ENCODE measurements around the gene ADISSP. TPM values are rescaled to one million over a fixed set of nuclear protein-coding genes. Genes with fewer than 3 reads are reported as not detected.

Gene ADISSP
- total and polyA plus RNA-seq, 2 donors (not counting 1 experiment from before 2014, with no cell fraction given) = 18.4 to 28.8 TPM

DNA sequence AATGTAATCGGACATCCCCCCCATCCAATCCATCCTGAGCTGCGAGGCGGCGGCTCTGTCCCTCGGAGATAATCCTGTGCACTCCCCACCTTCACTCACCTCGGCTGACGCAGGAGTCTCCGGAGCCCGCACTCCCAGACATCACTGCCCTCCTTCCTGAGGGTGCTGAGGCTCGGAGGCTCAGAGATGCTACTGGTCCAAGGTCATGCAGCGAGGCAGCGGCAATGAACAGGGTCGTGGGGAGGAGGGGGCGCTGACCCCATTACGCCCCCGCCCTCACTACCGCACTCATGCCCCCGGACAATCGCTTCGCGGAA, 485 bp downstream of the ADISSP start:
- Histone ChIP-seq H2AFZ (ENCODE audit: insufficient read depth, low read depth, low read length, poor library complexity, severe bottlenecking) (peak overlapping the region; percentile 98), H3K27ac (ENCODE audit: low read length in 2 of 2) (no peak overlapping the region), H3K27me3 (replicated peaks in 1 of 4; ENCODE audit: control extremely low read depth in 1 of 4, control insufficient read depth in 3 of 4, insufficient read depth in 4 of 4, low read length in 3 of 4) (no peaks in the 10 kb centered on the region), H3K79me2 (ENCODE audit: control insufficient read depth, insufficient read depth, low read length) (peaks cover 10% of the 10 kb centered on the region), H3K4me3 (ENCODE audit: control extremely low read depth in 1 of 5, extremely low read depth in 1 of 5, insufficient read depth in 1 of 5, low read depth in 2 of 5, low read length in 4 of 5) (peak overlapping the region; percentile 38 to 97 (median 77)), H3K4me1 (ENCODE audit: control insufficient read depth in 2 of 2, insufficient read depth in 2 of 2, low read length in 2 of 2) (peaks cover 12 to 31% of the 10 kb centered on the region in 2 donors), H3K4me2 (replicated peaks; ENCODE audit: low read depth, low read length, poor library complexity, severe bottlenecking) (peak overlapping the region; percentile 98), H3K36me3 (replicated peaks in 1 of 2; ENCODE audit: control extremely low read depth in 1 of 2, control insufficient read depth in 1 of 2, extremely low read depth in 1 of 2, insufficient read depth in 2 of 2, low read length in 1 of 2) (no peaks in the 10 kb centered on the region), H3K9me3 (ENCODE audit: control extremely low read depth in 1 of 3, control insufficient read depth in 2 of 3, insufficient read depth in 1 of 3, low read length in 2 of 3) (no peaks in the 10 kb centered on the region), H3K9ac (ENCODE audit: low read length) (peak overlapping the region; percentile 88), H4K20me1 (ENCODE audit: control insufficient read depth, insufficient read depth, low read length, poor library complexity, severe bottlenecking) (no peaks in the 10 kb centered on the region)
- CTCF ChIA-PET = interaction anchor here (0.9 to 4.8 kb wide), 10 partner anchors 12 to 318 kb away, joined by 3 to 47 read pairs (median 14); partner anchors contain the start of genes AP5S1, CENPB and SPEF1
- peaks cover 27% of the 10 kb centered on the region for H3K4me1 Mint-ChIP-seq
- no peaks in the 10 kb centered on the region for H3K9me3 Mint-ChIP-seq (ENCODE audit: insufficient read depth)
- TF ChIP-seq, protein P1, sequence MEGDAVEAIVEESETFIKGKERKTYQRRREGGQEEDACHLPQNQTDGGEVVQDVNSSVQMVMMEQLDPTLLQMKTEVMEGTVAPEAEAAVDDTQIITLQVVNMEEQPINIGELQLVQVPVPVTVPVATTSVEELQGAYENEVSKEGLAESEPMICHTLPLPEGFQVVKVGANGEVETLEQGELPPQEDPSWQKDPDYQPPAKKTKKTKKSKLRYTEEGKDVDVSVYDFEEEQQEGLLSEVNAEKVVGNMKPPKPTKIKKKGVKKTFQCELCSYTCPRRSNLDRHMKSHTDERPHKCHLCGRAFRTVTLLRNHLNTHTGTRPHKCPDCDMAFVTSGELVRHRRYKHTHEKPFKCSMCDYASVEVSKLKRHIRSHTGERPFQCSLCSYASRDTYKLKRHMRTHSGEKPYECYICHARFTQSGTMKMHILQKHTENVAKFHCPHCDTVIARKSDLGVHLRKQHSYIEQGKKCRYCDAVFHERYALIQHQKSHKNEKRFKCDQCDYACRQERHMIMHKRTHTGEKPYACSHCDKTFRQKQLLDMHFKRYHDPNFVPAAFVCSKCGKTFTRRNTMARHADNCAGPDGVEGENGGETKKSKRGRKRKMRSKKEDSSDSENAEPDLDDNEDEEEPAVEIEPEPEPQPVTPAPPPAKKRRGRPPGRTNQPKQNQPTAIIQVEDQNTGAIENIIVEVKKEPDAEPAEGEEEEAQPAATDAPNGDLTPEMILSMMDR (IDR thresholded peaks at IDR 0.05) = no peak
- TF ChIP-seq EZH2 (IDR thresholded peaks at IDR 0.05; ENCODE audit: borderline replicate concordance, insufficient read depth, low read depth, low read length, poor library complexity, severe bottlenecking) = no peak
- WGBS (ENCODE audit: insufficient coverage) = 1% methylated on average over 14 of the region's 21 CpGs
- POLR2A ChIA-PET = interaction anchor here (0.8 to 2.4 kb wide), 4 partner anchors 11 to 1360 kb away, joined by 3 to 18 read pairs (median 12); partner anchors contain the start of genes CDC25B, CDS2 and CENPB
- peak overlapping the region; percentile 32 for H3K27ac Mint-ChIP-seq
- no peak for ATAC-seq (ENCODE audit: low read depth)
- no peak for DNase-seq
- H3K4me3 Mint-ChIP-seq = peak overlapping the region; percentile 96
- intact Hi-C loops (cut with micrococcal nuclease) = loop anchor here (1.0 to 5.0 kb wide), 6 partner anchors 10 to 720 kb away; partner anchors contain the start of genes CDC25B, MAVS, MRPS26 and RNF24
- no peaks in the 10 kb centered on the region for H3K27me3 Mint-ChIP-seq

DNA sequence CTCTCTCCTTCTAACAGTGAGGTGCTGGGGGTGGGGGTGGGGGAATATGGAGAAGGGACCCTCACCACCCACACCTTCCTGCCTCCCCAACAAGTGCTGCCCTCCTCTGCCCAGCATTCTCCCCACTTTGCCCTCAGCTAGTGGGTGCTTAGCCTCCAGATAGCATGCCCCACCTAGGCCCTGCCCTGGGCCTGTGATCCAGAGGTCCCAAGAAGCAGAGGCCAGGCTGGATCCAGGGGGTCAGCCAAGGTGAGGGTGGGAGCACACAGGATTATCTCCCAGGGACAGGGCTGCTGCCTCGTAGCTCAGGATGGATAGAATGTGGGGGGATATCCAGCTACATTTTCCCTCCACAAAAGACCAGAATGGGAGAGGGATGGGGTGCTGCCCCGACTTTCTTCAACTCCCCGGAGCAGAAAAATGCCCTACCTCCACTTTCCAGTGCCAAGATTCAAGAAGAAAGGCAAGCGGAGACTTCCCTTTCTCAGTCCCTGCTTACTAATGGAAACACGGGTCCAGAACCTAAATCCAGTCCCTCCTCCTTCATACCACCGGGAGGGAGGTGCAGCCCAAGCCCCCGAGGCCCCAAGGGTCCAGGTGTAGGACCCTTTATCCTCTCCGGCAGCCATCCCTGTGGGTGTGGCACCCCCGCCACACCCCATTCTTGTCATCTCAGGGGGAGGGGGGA, 987 bp downstream of the ADISSP start:
- Mint-ChIP-seq H3K27me3 (no peaks in the 10 kb centered on the region), H3K9me3 (ENCODE audit: insufficient read depth) (no peaks in the 10 kb centered on the region), H3K27ac (peak overlapping the region; percentile 20), H3K4me1 (peaks cover 28% of the 10 kb centered on the region), H3K4me3 (peak overlapping the region; percentile 96)
- peak overlapping the region in 4 of 5 experiments; percentile 76 to 97 (median 79) for H3K4me3 ChIP-seq (ENCODE audit: control extremely low read depth in 1 of 5, extremely low read depth in 1 of 5, insufficient read depth in 1 of 5, low read depth in 2 of 5, low read length in 4 of 5)
- no peak for TF ChIP-seq EZH2 (IDR thresholded peaks at IDR 0.05; ENCODE audit: borderline replicate concordance, insufficient read depth, low read depth, low read length, poor library complexity, severe bottlenecking)
- TF ChIP-seq, protein P1 (IDR thresholded peaks at IDR 0.05) = no peak
- no peaks in the 10 kb centered on the region for H3K27me3 ChIP-seq (replicated peaks in 1 of 4; ENCODE audit: control extremely low read depth in 1 of 4, control insufficient read depth in 3 of 4, insufficient read depth in 4 of 4, low read length in 3 of 4)
- ATAC-seq (ENCODE audit: low read depth) (no peak), DNase-seq (no peak)
- ChIA-PET CTCF (interaction anchor here (0.8 to 4.8 kb wide), 6 partner anchors 10 to 319 kb away, joined by 3 to 47 read pairs (median 23); partner anchors contain the start of genes AP5S1 and SPEF1), POLR2A (interaction anchor here (1.5 kb wide), 1 partner anchor 29 kb away, joined by 8 read pairs; the partner anchor contains the start of gene CDC25B)
- no peaks in the 10 kb centered on the region for H3K9me3 ChIP-seq (ENCODE audit: control extremely low read depth in 1 of 3, control insufficient read depth in 2 of 3, insufficient read depth in 1 of 3, low read length in 2 of 3)
- peak overlapping the region; percentile 98 for H3K4me2 ChIP-seq (replicated peaks; ENCODE audit: low read depth, low read length, poor library complexity, severe bottlenecking)
- intact Hi-C loops (cut with micrococcal nuclease) = loop anchor here (1.0 to 5.0 kb wide), 6 partner anchors 11 to 719 kb away; partner anchors contain the start of genes CDC25B, MAVS, MRPS26 and RNF24
- peaks cover 10% of the 10 kb centered on the region for H3K79me2 ChIP-seq (ENCODE audit: control insufficient read depth, insufficient read depth, low read length)
- WGBS (ENCODE audit: insufficient coverage) = 36% methylated on average over 2 of the region's 9 CpGs
- H2AFZ ChIP-seq (ENCODE audit: insufficient read depth, low read depth, low read length, poor library complexity, severe bottlenecking) = peak overlapping the region; percentile 98
- peaks cover 0 to 2% of the 10 kb centered on the region in 2 experiments for H3K36me3 ChIP-seq (replicated peaks in 1 of 2; ENCODE audit: control extremely low read depth in 1 of 2, control insufficient read depth in 1 of 2, extremely low read depth in 1 of 2, insufficient read depth in 2 of 2, low read length in 1 of 2)
- H3K27ac ChIP-seq (ENCODE audit: low read length in 2 of 2) = no peak overlapping the region
- peaks cover 12 to 32% of the 10 kb centered on the region in 2 donors for H3K4me1 ChIP-seq (ENCODE audit: control insufficient read depth in 2 of 2, insufficient read depth in 2 of 2, low read length in 2 of 2)
- peak overlapping the region; percentile 88 for H3K9ac ChIP-seq (ENCODE audit: low read length)
- H4K20me1 ChIP-seq (ENCODE audit: control insufficient read depth, insufficient read depth, low read length, poor library complexity, severe bottlenecking) = no peaks in the 10 kb centered on the region

Measured in B cell (primary cell).